Measurements from ENCODE around the gene ZNF831.

GRCh38 chr20:59123011-59123677 is 40.5 kb upstream of the ZNF831 start:
- TF ChIP-seq POLR2A (IDR thresholded peaks at IDR 0.05; ENCODE audit: low read depth, low read length) (no peak), TAF1 (IDR thresholded peaks at IDR 0.05; ENCODE audit: borderline replicate concordance, low read depth, low read length) (no peak)
